ENCODE data around the gene DEPDC5. TPM values are rescaled to one million over a fixed set of nuclear protein-coding genes. Genes with fewer than 3 reads are reported as not detected.

The DEPDC5 gene
- total RNA-seq, 1 donor from 2014 or later: 37.1 TPM

GRCh38 chr22:31736458-31736857, 17.4 kb upstream of the DEPDC5 start:
- TF ChIP-seq EZH2phosphoT487 (IDR thresholded peaks at IDR 0.05): no peak
- TF ChIP-seq EZH2 (IDR thresholded peaks at IDR 0.05): no peak
- no peak for TF ChIP-seq CTCF (IDR thresholded peaks at IDR 0.05)
- peaks cover 3% of the 10 kb centered on the region for H3K4me1 Mint-ChIP-seq

GRCh38 chr22:31737932-31738331, 15.9 kb upstream of the DEPDC5 start:
- Histone ChIP-seq H2AFZ (replicated peaks) (no peak overlapping the region), H3K4me2 (no peak overlapping the region), H3F3A (ENCODE audit: low read depth) (peaks cover 10% of the 10 kb centered on the region), H3K79me2 (ENCODE audit: low read depth) (peaks cover 100% of the 10 kb centered on the region), H3K9me3 (ENCODE audit: low read depth) (no peaks in the 10 kb centered on the region), H3K4me3 (no peak overlapping the region), H4K20me1 (ENCODE audit: low read depth) (peaks cover 93% of the 10 kb centered on the region), H3K27me3 (no peaks in the 10 kb centered on the region), H3K4me1 (no peaks in the 10 kb centered on the region), H3K27ac (no peak overlapping the region), H3K36me3 (no peaks in the 10 kb centered on the region), H3K9ac (no peak overlapping the region)
- Mint-ChIP-seq H3K4me3 (no peak overlapping the region), H3K4me1 (peaks cover 3% of the 10 kb centered on the region), H3K36me3 (peaks cover 19% of the 10 kb centered on the region), H3K9me3 (no peaks in the 10 kb centered on the region), H3K27me3 (ENCODE audit: insufficient read depth, low read depth) (no peaks in the 10 kb centered on the region), H3K27ac (no peak overlapping the region)
- DNase-seq (ENCODE audit: low spot score): no peak
- TF ChIP-seq CTCF (IDR thresholded peaks at IDR 0.05) (no peak), EZH2 (IDR thresholded peaks at IDR 0.05) (no peak), EZH2phosphoT487 (IDR thresholded peaks at IDR 0.05) (no peak)

More at GRCh38 chr22:31736458-31736857, 17.4 kb upstream of the DEPDC5 start:
- Histone ChIP-seq H3K27me3 (no peaks in the 10 kb centered on the region), H3K9ac (no peak overlapping the region), H3K36me3 (no peaks in the 10 kb centered on the region), H3K4me1 (no peaks in the 10 kb centered on the region), H3K27ac (no peak overlapping the region), H3K4me2 (no peak overlapping the region), H2AFZ (replicated peaks) (no peak overlapping the region), H3K4me3 (no peak overlapping the region), H3K79me2 (ENCODE audit: low read depth) (peaks cover 100% of the 10 kb centered on the region), H3K9me3 (ENCODE audit: low read depth) (no peaks in the 10 kb centered on the region), H4K20me1 (ENCODE audit: low read depth) (peaks cover 93% of the 10 kb centered on the region), H3F3A (ENCODE audit: low read depth) (peaks cover 13% of the 10 kb centered on the region)
- Mint-ChIP-seq H3K4me3 (no peak overlapping the region), H3K27ac (no peak overlapping the region), H3K9me3 (no peaks in the 10 kb centered on the region), H3K36me3 (peaks cover 15% of the 10 kb centered on the region), H3K27me3 (ENCODE audit: insufficient read depth, low read depth) (no peaks in the 10 kb centered on the region)
- DNase-seq (ENCODE audit: low spot score): no peak

GRCh38 chr22:31738566-31738965, 15.3 kb upstream of the DEPDC5 start:
- TF ChIP-seq EZH2 (IDR thresholded peaks at IDR 0.05) (no peak), EZH2phosphoT487 (IDR thresholded peaks at IDR 0.05) (no peak), CTCF (IDR thresholded peaks at IDR 0.05) (no peak)
- H3K36me3 ChIP-seq: no peaks in the 10 kb centered on the region
- H3F3A ChIP-seq (ENCODE audit: low read depth): peaks cover 10% of the 10 kb centered on the region
- Mint-ChIP-seq H3K27ac (no peak overlapping the region), H3K4me1 (peaks cover 3% of the 10 kb centered on the region), H3K4me3 (no peak overlapping the region), H3K27me3 (ENCODE audit: insufficient read depth, low read depth) (no peaks in the 10 kb centered on the region), H3K9me3 (no peaks in the 10 kb centered on the region), H3K36me3 (peaks cover 19% of the 10 kb centered on the region)
- H3K79me2 ChIP-seq (ENCODE audit: low read depth): peaks cover 100% of the 10 kb centered on the region
- no peak overlapping the region for H3K4me3 ChIP-seq
- no peak overlapping the region for H2AFZ ChIP-seq (replicated peaks)
- H3K9ac ChIP-seq: no peak overlapping the region
- no peaks in the 10 kb centered on the region for H3K9me3 ChIP-seq (ENCODE audit: low read depth)
- no peaks in the 10 kb centered on the region for H3K4me1 ChIP-seq
- H3K27ac ChIP-seq: peak overlapping the region; percentile 29
- H4K20me1 ChIP-seq (ENCODE audit: low read depth): peaks cover 95% of the 10 kb centered on the region
- no peak overlapping the region for H3K4me2 ChIP-seq
- no peak for DNase-seq (ENCODE audit: low spot score)
- H3K27me3 ChIP-seq: no peaks in the 10 kb centered on the region

Data from neural progenitor cell (in vitro differentiated cells).